Ishikawa (cell line): ENCODE data around the gene PKN2.

ENCODE experiments used
- CEBPB ChIP-seq: IDR thresholded peaks from 2 replicates; pipeline ENCODE4 v1.6.1; 2012
- CREB1 ChIP-seq: IDR thresholded peaks from 2 replicates; pipeline ENCODE4 v1.6.1; 2012; ENCODE audit warnings: low read depth
- EGR1 ChIP-seq: IDR thresholded peaks from 2 replicates; pipeline ENCODE4 v1.6.1; 2012
- EP300 ChIP-seq: IDR thresholded peaks from 2 replicates; pipeline ENCODE4 v1.6.1; 2012; ENCODE audit warnings: borderline replicate concordance
- FOXM1 ChIP-seq: IDR thresholded peaks from 2 replicates; pipeline ENCODE4 v1.6.1; 2012; ENCODE audit warnings: low read depth, borderline replicate concordance
- MAX ChIP-seq: IDR thresholded peaks from 2 replicates; pipeline ENCODE4 v1.6.1; 2012
- NFIC ChIP-seq: IDR thresholded peaks from 2 replicates; pipeline ENCODE4 v1.6.1; 2012
- RAD21 ChIP-seq: IDR thresholded peaks from 2 replicates; pipeline ENCODE4 v1.6.1; 2012; ENCODE audit warnings: low read depth
- TAF1 ChIP-seq: IDR thresholded peaks from 2 replicates; pipeline ENCODE4 v1.6.1; 2012; ENCODE audit warnings: low read depth, mild to moderate bottlenecking
- TCF12 ChIP-seq: IDR thresholded peaks from 2 replicates; pipeline ENCODE4 v1.6.1; 2012; ENCODE audit warnings: low read depth
- TEAD4 ChIP-seq: IDR thresholded peaks from 2 replicates; pipeline ENCODE4 v1.6.1; 2012
- USF1 ChIP-seq: IDR thresholded peaks from 2 replicates; pipeline ENCODE4 v1.6.1; 2012
- YY1 ChIP-seq: IDR thresholded peaks from 2 replicates; pipeline ENCODE4 v1.6.1; 2012; ENCODE audit warnings: low read depth
- ZBTB7A ChIP-seq: IDR thresholded peaks from 2 replicates; pipeline ENCODE4 v1.6.1; 2012; ENCODE audit warnings: low read depth
- TF ChIP-seq, protein P1 (sequence below): IDR thresholded peaks from 2 replicates; pipeline ENCODE4 v1.6.1; 2012; ENCODE audit warnings: low read depth, mild to moderate bottlenecking

PKN2 gene

DNA sequence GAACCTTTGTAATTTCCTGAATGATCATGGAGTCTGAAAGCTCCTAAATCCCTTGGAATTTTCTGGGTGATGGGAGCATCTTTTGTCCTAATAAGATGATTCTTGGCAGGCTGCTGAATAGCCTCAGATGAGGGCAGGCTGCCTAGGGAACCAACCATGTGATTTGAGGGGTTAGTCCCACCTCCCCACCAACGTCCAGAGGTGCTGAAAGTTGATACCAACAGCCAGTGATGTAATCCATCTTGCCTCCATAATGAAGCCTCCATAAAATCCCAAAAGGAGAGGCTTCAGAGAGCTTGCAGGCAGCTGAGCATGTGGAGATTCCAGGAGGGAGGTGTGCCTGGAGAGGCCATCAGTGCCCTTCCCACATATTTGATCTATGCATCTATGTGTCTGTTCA, 163.6 kb downstream of the PKN2 start:
- TF ChIP-seq YY1 (no peak), TEAD4 (no peak), TCF12 (no peak), CREB1 (no peak), USF1 (no peak), NFIC (no peak), EGR1 (no peak), FOXM1 (no peak), ZBTB7A (no peak)

GRCh38 chr1:88851303-88852063, 167.4 kb downstream of the PKN2 start:
- TF ChIP-seq CREB1 = no peak
- no peak for TF ChIP-seq USF1
- no peak for TF ChIP-seq ZBTB7A
- TF ChIP-seq, protein P1, sequence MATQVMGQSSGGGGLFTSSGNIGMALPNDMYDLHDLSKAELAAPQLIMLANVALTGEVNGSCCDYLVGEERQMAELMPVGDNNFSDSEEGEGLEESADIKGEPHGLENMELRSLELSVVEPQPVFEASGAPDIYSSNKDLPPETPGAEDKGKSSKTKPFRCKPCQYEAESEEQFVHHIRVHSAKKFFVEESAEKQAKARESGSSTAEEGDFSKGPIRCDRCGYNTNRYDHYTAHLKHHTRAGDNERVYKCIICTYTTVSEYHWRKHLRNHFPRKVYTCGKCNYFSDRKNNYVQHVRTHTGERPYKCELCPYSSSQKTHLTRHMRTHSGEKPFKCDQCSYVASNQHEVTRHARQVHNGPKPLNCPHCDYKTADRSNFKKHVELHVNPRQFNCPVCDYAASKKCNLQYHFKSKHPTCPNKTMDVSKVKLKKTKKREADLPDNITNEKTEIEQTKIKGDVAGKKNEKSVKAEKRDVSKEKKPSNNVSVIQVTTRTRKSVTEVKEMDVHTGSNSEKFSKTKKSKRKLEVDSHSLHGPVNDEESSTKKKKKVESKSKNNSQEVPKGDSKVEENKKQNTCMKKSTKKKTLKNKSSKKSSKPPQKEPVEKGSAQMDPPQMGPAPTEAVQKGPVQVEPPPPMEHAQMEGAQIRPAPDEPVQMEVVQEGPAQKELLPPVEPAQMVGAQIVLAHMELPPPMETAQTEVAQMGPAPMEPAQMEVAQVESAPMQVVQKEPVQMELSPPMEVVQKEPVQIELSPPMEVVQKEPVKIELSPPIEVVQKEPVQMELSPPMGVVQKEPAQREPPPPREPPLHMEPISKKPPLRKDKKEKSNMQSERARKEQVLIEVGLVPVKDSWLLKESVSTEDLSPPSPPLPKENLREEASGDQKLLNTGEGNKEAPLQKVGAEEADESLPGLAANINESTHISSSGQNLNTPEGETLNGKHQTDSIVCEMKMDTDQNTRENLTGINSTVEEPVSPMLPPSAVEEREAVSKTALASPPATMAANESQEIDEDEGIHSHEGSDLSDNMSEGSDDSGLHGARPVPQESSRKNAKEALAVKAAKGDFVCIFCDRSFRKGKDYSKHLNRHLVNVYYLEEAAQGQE = no peak
- TF ChIP-seq TAF1 = no peak
- no peak for TF ChIP-seq CEBPB
- TF ChIP-seq YY1 = no peak

DNA sequence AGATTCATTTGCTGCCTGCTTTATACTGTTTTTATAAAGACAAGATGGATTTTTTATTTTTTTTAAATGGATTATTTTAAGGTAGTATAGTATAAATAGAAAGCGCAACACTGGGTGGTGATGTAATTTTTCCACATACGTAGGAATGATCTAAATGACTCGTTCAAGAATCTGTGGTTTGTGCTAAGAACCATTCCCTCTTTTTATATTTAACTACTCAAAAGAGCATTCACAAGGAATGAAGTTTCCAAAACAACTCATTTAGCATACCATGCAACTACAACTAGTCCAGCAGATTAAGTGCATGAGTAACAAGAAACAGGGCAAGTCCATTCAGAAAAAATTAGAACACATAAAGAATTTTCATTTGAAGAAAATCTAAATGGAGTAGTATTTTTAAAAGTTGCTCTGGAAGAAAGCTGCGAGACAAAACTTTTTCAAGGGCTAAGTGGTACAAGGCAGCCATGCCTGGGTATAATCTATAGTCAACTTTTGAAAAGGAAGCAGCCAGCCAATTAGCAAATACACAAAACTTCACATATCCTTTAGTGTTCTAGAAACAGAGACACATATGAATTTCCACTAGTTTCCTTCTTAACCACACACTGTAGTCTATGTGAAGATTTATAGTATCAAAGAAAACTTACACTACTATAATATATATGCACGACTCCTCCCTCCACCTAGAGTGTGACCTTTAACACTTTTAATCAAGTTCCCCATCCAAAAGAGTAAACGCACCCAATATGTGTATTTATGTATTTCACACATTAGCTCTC, 183.9 kb downstream of the PKN2 start:
- TF ChIP-seq YY1 (no peak), TCF12 (no peak), RAD21 (no peak), MAX (no peak), TAF1 (no peak), ZBTB7A (no peak), CEBPB (no peak), EP300 (no peak), EGR1 (no peak), TEAD4 (no peak), NFIC (no peak), CREB1 (no peak), USF1 (no peak), FOXM1 (no peak)
- TF ChIP-seq, protein P1 = no peak

GRCh38 chr1:88873737-88874349, 189.8 kb downstream of the PKN2 start:
- no peak for TF ChIP-seq CREB1
- TF ChIP-seq NFIC = no peak
- TF ChIP-seq TEAD4 = no peak
- no peak for TF ChIP-seq CEBPB
- TF ChIP-seq TCF12 = no peak

DNA sequence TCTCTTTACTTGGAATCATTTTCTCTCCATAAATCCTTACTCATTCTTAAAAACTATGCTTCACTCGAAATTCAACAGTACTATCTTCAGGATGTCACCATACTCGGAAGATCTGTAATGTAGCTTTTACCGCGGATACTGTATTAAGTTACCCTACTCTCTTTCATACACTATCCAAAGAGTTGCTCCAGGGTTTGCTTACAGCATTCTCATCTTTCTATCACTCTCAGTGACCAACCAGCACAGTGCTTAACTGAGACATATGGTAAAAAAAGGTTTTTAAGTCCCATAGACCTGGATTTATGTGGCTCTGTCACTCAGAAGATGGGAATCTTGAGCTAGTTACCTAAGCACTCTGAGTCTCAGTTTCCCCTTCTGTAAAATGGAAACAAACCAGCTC, 191.5 kb downstream of the PKN2 start:
- TF ChIP-seq EP300 (no peak), TAF1 (no peak), FOXM1 (no peak), TCF12 (no peak), RAD21 (no peak), USF1 (no peak), CEBPB (no peak), NFIC (no peak), YY1 (no peak)
- TF ChIP-seq, protein P1 = no peak
